HEK293 (cell line): ENCODE measurements around the gene OPN4.

Source experiments
- CTCF ChIA-PET: fragments of 350-600 bp; formaldehyde crosslinking; extraction: SDS; loops from one replicate; lab custom pipeline; 2021; ENCODE audit warnings: antibody characterized with exemption; lab: Yijun Ruan, JAX
- POLR2A ChIA-PET: fragments of 300-600 bp; formaldehyde crosslinking; extraction: SDS; loops from one replicate; lab custom pipeline; 2020; ENCODE audit warnings: antibody characterized with exemption, inconsistent platforms; lab: Yijun Ruan, JAX
- H3K27ac ChIP-seq: fragments of 200-500 bp; sonication (Bioruptor generic); 2 replicates; pipeline ENCODE4 v1.5.1; 2014; ENCODE audit warnings: low read depth, low read length, control low read depth, inconsistent platforms; ENCODE audit errors: extremely low read depth
- H3K36me3 ChIP-seq, 2 experiments: fragments of 200-500 bp in 1 of 2; sonication (Bioruptor generic) in 1 of 2; 1 replicate in 1 of 2; 2 replicates in 1 of 2; pipeline ENCODE4 v1.5.1; 2014 to 2017; ENCODE audit warnings: inconsistent platforms in 2 of 2, low read length in 2 of 2; ENCODE audit not compliant: control insufficient read depth in 2 of 2, insufficient read depth in 1 of 2
- H3K4me1 ChIP-seq: fragments of 200-500 bp; sonication (Bioruptor generic); 2 replicates; pipeline ENCODE4 v1.5.1; 2014; ENCODE audit warnings: mild to moderate bottlenecking, low read length, inconsistent platforms; ENCODE audit not compliant: control insufficient read depth, insufficient read depth
- H3K4me3 ChIP-seq: 2 replicates; pipeline ENCODE4 v1.5.1; 2011; ENCODE audit warnings: low read depth, mild to moderate bottlenecking, control low read depth, low read length, moderate library complexity
- H3K9me3 ChIP-seq: fragments of 200-500 bp; sonication (Bioruptor generic); 2 replicates; pipeline ENCODE4 v1.5.1; 2014; ENCODE audit warnings: low read depth, low read length, inconsistent platforms; ENCODE audit not compliant: control insufficient read depth, insufficient read depth
- HOXC10 ChIP-seq: sonication (generic); formaldehyde crosslinking; IDR thresholded peaks from 2 replicates; pipeline ENCODE4 v1.8.1; 2023; ENCODE audit warnings: mild to moderate bottlenecking, missing genetic modification reagents
- KLF9 ChIP-seq: fragments of 450-650 bp; formaldehyde crosslinking; IDR thresholded peaks from 2 replicates; pipeline ENCODE4 v1.5.1; 2016; ENCODE audit warnings: missing biosample characterization, missing genetic modification characterization, low read depth
- OSR2 ChIP-seq: fragments of 450-650 bp; formaldehyde crosslinking; IDR thresholded peaks from 2 replicates; pipeline ENCODE4 v1.5.1; 2016; ENCODE audit warnings: missing biosample characterization, missing genetic modification characterization
- SETDB1 ChIP-seq: IDR thresholded peaks from one replicate; pipeline ENCODE4 v1.6.1; 2017; ENCODE audit warnings: mild to moderate bottlenecking, low read length, moderate library complexity, mixed read lengths; ENCODE audit not compliant: insufficient read length
- SP3 ChIP-seq: fragments of 450-650 bp; formaldehyde crosslinking; IDR thresholded peaks from 2 replicates; pipeline ENCODE4 v1.5.1; 2016; ENCODE audit warnings: missing biosample characterization, missing genetic modification characterization
- TCF7L2 ChIP-seq: IDR thresholded peaks from 2 replicates; pipeline ENCODE4 v1.6.1; 2011; ENCODE audit warnings: low read depth, mild to moderate bottlenecking, inconsistent platforms, low read length, moderate library complexity, borderline replicate concordance
- ZFP41 ChIP-seq: fragments of 450-650 bp; formaldehyde crosslinking; IDR thresholded peaks from 2 replicates; pipeline ENCODE4 v1.5.1; 2016; ENCODE audit warnings: missing biosample characterization, missing genetic modification characterization, borderline replicate concordance
- ZNF112 ChIP-seq: fragments of 450-650 bp; formaldehyde crosslinking; IDR thresholded peaks from 2 replicates; pipeline ENCODE4 v1.5.0; 2017; ENCODE audit warnings: missing biosample characterization, missing genetic modification characterization
- ZNF16 ChIP-seq: fragments of 450-650 bp; formaldehyde crosslinking; IDR thresholded peaks from 2 replicates; pipeline ENCODE4 v1.5.1; 2016; ENCODE audit warnings: low read depth, missing biosample characterization, missing genetic modification characterization
- ZNF530 ChIP-seq: fragments of 450-650 bp; formaldehyde crosslinking; IDR thresholded peaks from 2 replicates; pipeline ENCODE4 v1.5.1; 2016; ENCODE audit warnings: low read depth, missing biosample characterization, missing genetic modification characterization
- ZNF549 ChIP-seq: fragments of 450-650 bp; IDR thresholded peaks from 2 replicates; pipeline ENCODE4 v1.5.1; 2018; ENCODE audit warnings: missing biosample characterization, missing genetic modification characterization, mild to moderate bottlenecking, inconsistent platforms, moderate library complexity
- ZNF585B ChIP-seq: fragments of 450-650 bp; formaldehyde crosslinking; IDR thresholded peaks from 2 replicates; pipeline ENCODE4 v1.5.1; 2016; ENCODE audit warnings: missing biosample characterization, missing genetic modification characterization
- ZNF664 ChIP-seq: fragments of 450-650 bp; formaldehyde crosslinking; IDR thresholded peaks from 2 replicates; pipeline ENCODE4 v1.5.1; 2016; ENCODE audit warnings: missing biosample characterization, missing genetic modification characterization
- ZNF768 ChIP-seq: fragments of 450-650 bp; formaldehyde crosslinking; IDR thresholded peaks from 2 replicates; pipeline ENCODE4 v1.5.1; 2018; ENCODE audit warnings: missing biosample characterization, mild to moderate bottlenecking, missing genetic modification characterization
- ZNF837 ChIP-seq: fragments of 450-650 bp; formaldehyde crosslinking; IDR thresholded peaks from 2 replicates; pipeline ENCODE4 v1.5.1; 2016; ENCODE audit warnings: missing biosample characterization, missing genetic modification characterization
- TF ChIP-seq, protein P1 (sequence below): fragments of 450-650 bp; formaldehyde crosslinking; IDR thresholded peaks from 2 replicates; pipeline ENCODE4 v1.5.1; 2016; ENCODE audit warnings: missing biosample characterization, missing genetic modification characterization
- TF ChIP-seq, protein P2 (sequence below): fragments of 450-650 bp; formaldehyde crosslinking; IDR thresholded peaks from 2 replicates; pipeline ENCODE4 v1.5.1; 2016; ENCODE audit warnings: missing biosample characterization, missing genetic modification characterization, borderline replicate concordance
- TF ChIP-seq, protein P3 (sequence below): fragments of 450-650 bp; formaldehyde crosslinking; IDR thresholded peaks from 2 replicates; pipeline ENCODE4 v1.5.1; 2016; ENCODE audit warnings: missing biosample characterization, missing genetic modification characterization

Gene OPN4

DNA sequence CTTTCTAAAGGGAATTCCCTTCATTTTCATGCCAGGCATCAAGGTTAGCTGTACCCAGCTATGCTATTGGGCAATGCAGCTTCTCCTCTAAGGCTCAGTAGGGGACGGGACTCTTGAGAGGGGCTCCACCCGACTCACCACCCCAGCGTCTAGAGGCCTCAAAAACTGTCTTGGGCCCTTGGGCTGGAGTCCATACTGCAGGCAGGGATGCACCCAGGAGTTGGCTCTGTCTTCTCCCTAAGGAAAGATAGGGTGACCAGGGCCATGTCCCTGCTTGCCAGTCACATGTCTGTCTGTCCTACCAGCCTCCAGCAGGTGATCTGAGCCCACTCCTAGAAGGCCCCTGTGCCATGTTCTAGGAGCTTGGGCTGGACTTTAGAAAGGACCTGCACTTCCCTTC, 1.2 kb downstream of the OPN4 start:
- TF ChIP-seq ZNF549 = no peak
- TF ChIP-seq ZNF664 (tag by site-specific recombination) = no peak
- TF ChIP-seq ZNF530 (tag by site-specific recombination) = no peak
- TF ChIP-seq HOXC10 = no peak
- no peak for TF ChIP-seq SETDB1
- TF ChIP-seq ZNF16 (tag by site-specific recombination) = no peak
- no peak for TF ChIP-seq ZFP41
- TF ChIP-seq ZNF112 (tag by site-specific recombination) = no peak
- no peak for TF ChIP-seq OSR2 (tag by site-specific recombination)
- no peak for TF ChIP-seq ZNF585B (tag by site-specific recombination)
- Histone ChIP-seq H3K4me1 (0 out of 2 replicates have a peak, but pooled peaks cover 4% of the 10 kb centered on the region), H3K36me3 (no peaks in the 10 kb centered on the region), H3K9me3 (no peaks in the 10 kb centered on the region), H3K4me3 (no peak overlapping the region), H3K27ac (no peak overlapping the region)
- POLR2A ChIA-PET = no interaction called here
- CTCF ChIA-PET = interaction anchor here (0.6 kb wide), 1 partner anchor 25 kb away, joined by 3 read pairs; no protein-coding TSS in a partner anchor

DNA sequence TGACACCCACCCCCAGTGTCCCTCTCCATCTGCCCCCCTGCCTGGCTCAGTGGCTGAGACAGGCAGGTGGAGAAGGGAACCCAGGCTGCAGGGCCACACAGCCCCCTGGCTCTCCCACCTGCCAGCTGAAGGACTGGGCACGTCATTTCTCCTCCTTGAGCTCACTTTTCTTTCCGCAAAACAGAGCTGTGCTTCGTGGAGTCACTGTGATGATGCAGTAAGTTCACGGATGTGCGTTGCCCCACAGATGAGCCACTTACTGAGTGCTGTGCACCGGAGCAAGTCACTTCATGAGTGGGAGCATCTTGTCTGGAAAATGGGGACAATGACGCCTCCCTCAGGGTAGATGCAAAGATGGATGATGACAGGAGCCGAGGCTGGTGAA, 2.7 kb downstream of the OPN4 start:
- TF ChIP-seq, protein P1, sequence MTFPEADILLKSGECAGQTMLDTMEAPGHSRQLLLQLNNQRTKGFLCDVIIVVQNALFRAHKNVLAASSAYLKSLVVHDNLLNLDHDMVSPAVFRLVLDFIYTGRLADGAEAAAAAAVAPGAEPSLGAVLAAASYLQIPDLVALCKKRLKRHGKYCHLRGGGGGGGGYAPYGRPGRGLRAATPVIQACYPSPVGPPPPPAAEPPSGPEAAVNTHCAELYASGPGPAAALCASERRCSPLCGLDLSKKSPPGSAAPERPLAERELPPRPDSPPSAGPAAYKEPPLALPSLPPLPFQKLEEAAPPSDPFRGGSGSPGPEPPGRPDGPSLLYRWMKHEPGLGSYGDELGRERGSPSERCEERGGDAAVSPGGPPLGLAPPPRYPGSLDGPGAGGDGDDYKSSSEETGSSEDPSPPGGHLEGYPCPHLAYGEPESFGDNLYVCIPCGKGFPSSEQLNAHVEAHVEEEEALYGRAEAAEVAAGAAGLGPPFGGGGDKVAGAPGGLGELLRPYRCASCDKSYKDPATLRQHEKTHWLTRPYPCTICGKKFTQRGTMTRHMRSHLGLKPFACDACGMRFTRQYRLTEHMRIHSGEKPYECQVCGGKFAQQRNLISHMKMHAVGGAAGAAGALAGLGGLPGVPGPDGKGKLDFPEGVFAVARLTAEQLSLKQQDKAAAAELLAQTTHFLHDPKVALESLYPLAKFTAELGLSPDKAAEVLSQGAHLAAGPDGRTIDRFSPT (tag by site-specific recombination) = no peak
- TF ChIP-seq ZNF768 (tag by site-specific recombination) (no peak), TCF7L2 (no peak), SP3 (tag by site-specific recombination) (no peak), KLF9 (no peak), ZNF837 (tag by site-specific recombination) (no peak)
- TF ChIP-seq, protein P2, sequence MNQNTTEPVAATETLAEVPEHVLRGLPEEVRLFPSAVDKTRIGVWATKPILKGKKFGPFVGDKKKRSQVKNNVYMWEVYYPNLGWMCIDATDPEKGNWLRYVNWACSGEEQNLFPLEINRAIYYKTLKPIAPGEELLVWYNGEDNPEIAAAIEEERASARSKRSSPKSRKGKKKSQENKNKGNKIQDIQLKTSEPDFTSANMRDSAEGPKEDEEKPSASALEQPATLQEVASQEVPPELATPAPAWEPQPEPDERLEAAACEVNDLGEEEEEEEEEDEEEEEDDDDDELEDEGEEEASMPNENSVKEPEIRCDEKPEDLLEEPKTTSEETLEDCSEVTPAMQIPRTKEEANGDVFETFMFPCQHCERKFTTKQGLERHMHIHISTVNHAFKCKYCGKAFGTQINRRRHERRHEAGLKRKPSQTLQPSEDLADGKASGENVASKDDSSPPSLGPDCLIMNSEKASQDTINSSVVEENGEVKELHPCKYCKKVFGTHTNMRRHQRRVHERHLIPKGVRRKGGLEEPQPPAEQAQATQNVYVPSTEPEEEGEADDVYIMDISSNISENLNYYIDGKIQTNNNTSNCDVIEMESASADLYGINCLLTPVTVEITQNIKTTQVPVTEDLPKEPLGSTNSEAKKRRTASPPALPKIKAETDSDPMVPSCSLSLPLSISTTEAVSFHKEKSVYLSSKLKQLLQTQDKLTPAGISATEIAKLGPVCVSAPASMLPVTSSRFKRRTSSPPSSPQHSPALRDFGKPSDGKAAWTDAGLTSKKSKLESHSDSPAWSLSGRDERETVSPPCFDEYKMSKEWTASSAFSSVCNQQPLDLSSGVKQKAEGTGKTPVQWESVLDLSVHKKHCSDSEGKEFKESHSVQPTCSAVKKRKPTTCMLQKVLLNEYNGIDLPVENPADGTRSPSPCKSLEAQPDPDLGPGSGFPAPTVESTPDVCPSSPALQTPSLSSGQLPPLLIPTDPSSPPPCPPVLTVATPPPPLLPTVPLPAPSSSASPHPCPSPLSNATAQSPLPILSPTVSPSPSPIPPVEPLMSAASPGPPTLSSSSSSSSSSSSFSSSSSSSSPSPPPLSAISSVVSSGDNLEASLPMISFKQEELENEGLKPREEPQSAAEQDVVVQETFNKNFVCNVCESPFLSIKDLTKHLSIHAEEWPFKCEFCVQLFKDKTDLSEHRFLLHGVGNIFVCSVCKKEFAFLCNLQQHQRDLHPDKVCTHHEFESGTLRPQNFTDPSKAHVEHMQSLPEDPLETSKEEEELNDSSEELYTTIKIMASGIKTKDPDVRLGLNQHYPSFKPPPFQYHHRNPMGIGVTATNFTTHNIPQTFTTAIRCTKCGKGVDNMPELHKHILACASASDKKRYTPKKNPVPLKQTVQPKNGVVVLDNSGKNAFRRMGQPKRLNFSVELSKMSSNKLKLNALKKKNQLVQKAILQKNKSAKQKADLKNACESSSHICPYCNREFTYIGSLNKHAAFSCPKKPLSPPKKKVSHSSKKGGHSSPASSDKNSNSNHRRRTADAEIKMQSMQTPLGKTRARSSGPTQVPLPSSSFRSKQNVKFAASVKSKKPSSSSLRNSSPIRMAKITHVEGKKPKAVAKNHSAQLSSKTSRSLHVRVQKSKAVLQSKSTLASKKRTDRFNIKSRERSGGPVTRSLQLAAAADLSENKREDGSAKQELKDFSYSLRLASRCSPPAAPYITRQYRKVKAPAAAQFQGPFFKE = no peak
- TF ChIP-seq, protein P3, sequence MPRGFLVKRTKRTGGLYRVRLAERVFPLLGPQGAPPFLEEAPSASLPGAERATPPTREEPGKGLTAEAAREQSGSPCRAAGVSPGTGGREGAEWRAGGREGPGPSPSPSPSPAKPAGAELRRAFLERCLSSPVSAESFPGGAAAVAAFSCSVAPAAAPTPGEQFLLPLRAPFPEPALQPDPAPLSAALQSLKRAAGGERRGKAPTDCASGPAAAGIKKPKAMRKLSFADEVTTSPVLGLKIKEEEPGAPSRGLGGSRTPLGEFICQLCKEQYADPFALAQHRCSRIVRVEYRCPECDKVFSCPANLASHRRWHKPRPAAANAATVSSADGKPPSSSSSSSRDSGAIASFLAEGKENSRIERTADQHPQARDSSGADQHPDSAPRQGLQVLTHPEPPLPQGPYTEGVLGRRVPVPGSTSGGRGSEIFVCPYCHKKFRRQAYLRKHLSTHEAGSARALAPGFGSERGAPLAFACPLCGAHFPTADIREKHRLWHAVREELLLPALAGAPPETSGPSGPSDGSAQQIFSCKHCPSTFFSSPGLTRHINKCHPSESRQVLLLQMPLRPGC (tag by site-specific recombination) = no peak
- Histone ChIP-seq H3K27ac (no peak overlapping the region), H3K9me3 (no peaks in the 10 kb centered on the region), H3K36me3 (no peaks in the 10 kb centered on the region), H3K4me1 (0 out of 2 replicates have a peak, but pooled peaks cover 4% of the 10 kb centered on the region), H3K4me3 (no peak overlapping the region)
- POLR2A ChIA-PET = no interaction called here
- CTCF ChIA-PET = no interaction called here
